B cell (primary cell): ENCODE data around the gene ITGB1. TPM values are rescaled to one million over a fixed set of nuclear protein-coding genes. Genes with fewer than 3 reads are reported as not detected.
A peak's percentile ranks its signal among the peaks of the same experiment; 100 is the strongest.
"Not testable (repeated sequence)": the region's sequence is repeated elsewhere in the genome, so short reads cannot be mapped to it uniquely, and the experiment has no call there.

Source experiments
- ATAC-seq: fragments of 200-7000 bp; cut with Tn5 transposase; one replicate; pipeline ENCODE4 v1.10.0; 2021; ENCODE audit warnings: low read depth, mild to moderate bottlenecking, moderate number of reproducible peaks, moderate library complexity
- CTCF ChIA-PET: fragments of 350-600 bp; sonication (Branson Sonifier 250); formaldehyde crosslinking; loops from one replicate; lab custom pipeline; 2021; ENCODE audit warnings: antibody characterized with exemption, inconsistent platforms; lab: Charles Lee
- POLR2A ChIA-PET: fragments of 350-600 bp; sonication (Branson Sonifier 250); formaldehyde crosslinking; loops from one replicate; lab custom pipeline; 2021; ENCODE audit warnings: antibody characterized with exemption; lab: Charles Lee
- DNase-seq: peaks from one replicate; pipeline ENCODE4 v3.0.0; 2013
- H2AFZ ChIP-seq: 2 replicates; pipeline ENCODE4 v1.6.1; 2012; ENCODE audit warnings: mild to moderate bottlenecking, low read depth, low read length; ENCODE audit not compliant: insufficient read depth, poor library complexity, severe bottlenecking
- H3K27ac ChIP-seq, 2 donors: 1 replicate in 1 of 2; 2 replicates in 1 of 2; pipeline ENCODE4 v1.5.1; 2012 to 2013; ENCODE audit warnings: low read length in 2 of 2, mild to moderate bottlenecking in 2 of 2, moderate library complexity in 1 of 2
- H3K27me3 ChIP-seq, 4 experiments: fragments of 200-600 bp in 1 of 4; sonication (generic) in 1 of 4; replicated peaks in 1 of 4; 1 replicate in 2 of 4; 2 replicates in 2 of 4; pipeline versions ENCODE4 v1.6.1 to v1.7.0; 2013 to 2016; ENCODE audit warnings: low read length in 3 of 4, mild to moderate bottlenecking in 2 of 4, mixed read lengths in 1 of 4, moderate library complexity in 1 of 4; ENCODE audit not compliant: insufficient read depth in 4 of 4, control insufficient read depth in 3 of 4; ENCODE audit errors: control extremely low read depth in 1 of 4
- H3K36me3 ChIP-seq, 2 experiments: replicated peaks in 1 of 2; 1 replicate in 1 of 2; 2 replicates in 1 of 2; pipeline versions ENCODE4 v1.6.1 to v1.7.1; 2013; ENCODE audit warnings: low read length in 1 of 2; ENCODE audit not compliant: insufficient read depth in 2 of 2, control insufficient read depth in 1 of 2; ENCODE audit errors: control extremely low read depth in 1 of 2, extremely low read depth in 1 of 2
- H3K4me1 ChIP-seq, 2 donors: fragments of 200-600 bp in 1 of 2; sonication (generic) in 1 of 2; 1 replicate in 1 of 2; 2 replicates in 1 of 2; pipeline versions ENCODE4 v1.5.1 to v1.6.1; 2013 to 2017; ENCODE audit warnings: low read length in 2 of 2; ENCODE audit not compliant: control insufficient read depth in 2 of 2, insufficient read depth in 2 of 2
- H3K4me2 ChIP-seq: replicated peaks from 2 replicates; pipeline ENCODE3; 2012; ENCODE audit warnings: mild to moderate bottlenecking, low read depth, low read length; ENCODE audit not compliant: poor library complexity, severe bottlenecking
- H3K4me3 ChIP-seq, 5 experiments: fragments of 200-600 bp in 1 of 5; sonication (generic) in 1 of 5; 1 replicate in 3 of 5; 2 replicates in 2 of 5; pipeline versions ENCODE4 v1.5.1 to v1.7.0; 2011 to 2016; ENCODE audit warnings: low read length in 4 of 5, mild to moderate bottlenecking in 4 of 5, low read depth in 2 of 5, control low read depth in 1 of 5, moderate library complexity in 1 of 5; ENCODE audit not compliant: insufficient read depth in 1 of 5; ENCODE audit errors: control extremely low read depth in 1 of 5, extremely low read depth in 1 of 5
- H3K79me2 ChIP-seq: fragments of 200-600 bp; sonication (generic); one replicate; pipeline ENCODE4 v1.6.0; 2016; ENCODE audit warnings: low read length; ENCODE audit not compliant: control insufficient read depth, insufficient read depth
- H3K9ac ChIP-seq: fragments of 200-600 bp; sonication (generic); 2 replicates; pipeline ENCODE4 v1.6.1; 2017; ENCODE audit warnings: mild to moderate bottlenecking, low read length, moderate library complexity
- H3K9me3 ChIP-seq, 3 donors: one replicate each; pipeline versions ENCODE4 v1.6.1 to v1.7.1; 2013; ENCODE audit warnings: low read length in 2 of 3; ENCODE audit not compliant: control insufficient read depth in 2 of 3, insufficient read depth in 1 of 3; ENCODE audit errors: control extremely low read depth in 1 of 3
- H4K20me1 ChIP-seq: 2 replicates; pipeline ENCODE4 v1.6.0; 2012; ENCODE audit warnings: mild to moderate bottlenecking, low read length; ENCODE audit not compliant: insufficient read depth, control insufficient read depth, poor library complexity, severe bottlenecking
- H3K27ac Mint-ChIP-seq: one replicate; pipeline ENCODE4 v1.8.0; 2021; ENCODE audit warnings: mixed read lengths
- H3K27me3 Mint-ChIP-seq: one replicate; pipeline ENCODE4 v1.8.0; 2021; ENCODE audit warnings: mixed read lengths
- H3K4me1 Mint-ChIP-seq: one replicate; pipeline ENCODE4 v1.8.0; 2021; ENCODE audit warnings: mixed read lengths
- H3K4me3 Mint-ChIP-seq: one replicate; pipeline ENCODE4 v1.8.0; 2021; ENCODE audit warnings: mixed read lengths
- H3K9me3 Mint-ChIP-seq: one replicate; pipeline ENCODE4 v1.8.0; 2022; ENCODE audit warnings: mixed read lengths; ENCODE audit not compliant: insufficient read depth
- CTCF ChIP-seq: fragments of 200-600 bp; IDR thresholded peaks from one replicate; pipeline ENCODE4 v1.8.0; 2022; ENCODE audit warnings: antibody characterized with exemption, mild to moderate bottlenecking
- EZH2 ChIP-seq: IDR thresholded peaks from 2 replicates; pipeline ENCODE4 v1.6.1; 2012; ENCODE audit warnings: borderline replicate concordance, low read depth, mild to moderate bottlenecking, moderate library complexity, low read length; ENCODE audit not compliant: insufficient read depth, poor library complexity, severe bottlenecking
- WGBS: methylation state at CpG from one replicate; pipeline ENCODE4 v1.1.5; 2013; ENCODE audit warnings: missing lambda C conversion rate; ENCODE audit not compliant: insufficient coverage; 5-methylcytosine and 5-hydroxymethylcytosine counted together
- intact Hi-C: fragments of 100-400 bp; cut with micrococcal nuclease; formaldehyde crosslinking; loops from one replicate; pipeline ENCODE4 v1.10.0; 2022
- polyA plus RNA-seq: library from polyadenylated mRNA; depleted of rRNA; stranded (reverse); fragments of >200 nt; gene quantifications from 2 replicates; pipeline ENCODE4 v1.2.3, GENCODE V29; 2012
- total RNA-seq, 2 donors: library from RNA; stranded (reverse); fragments of 120-200 nt in 1 of 2; gene quantifications; 1 replicate in 1 of 2; 2 replicates in 1 of 2; pipeline versions ENCODE4 v1.2.3 to v1.2.4, GENCODE V29; 2013 to 2022

The ITGB1 gene
- total and polyA plus RNA-seq, 2 donors (not counting 1 experiment from before 2014, with no cell fraction given) = 30.8 to 128 TPM

- Histone ChIP-seq H2AFZ (peak overlapping the region; percentile 90), H3K36me3 (no peaks in the 10 kb centered on the region), H3K9me3 (no peaks in the 10 kb centered on the region), H3K4me1 (peaks cover 3 to 12% of the 10 kb centered on the region in 2 donors), H3K27me3 (peaks cover 0 to 2% (median 0%) of the 10 kb centered on the region in 4 experiments), H3K9ac (peak overlapping the region; percentile 72), H3K27ac (peak overlapping the region in 1 of 2 donors; percentile 55), H3K4me2 (peak overlapping the region; percentile 75), H3K79me2 (no peaks in the 10 kb centered on the region), H3K4me3 (peak overlapping the region; percentile 56 to 74 (median 67)), H4K20me1 (no peaks in the 10 kb centered on the region)
- no peak for ATAC-seq
- ChIA-PET CTCF (interaction anchor here (0.9 to 1.5 kb wide), 5 partner anchors 9 to 184 kb away, joined by 3 to 5 read pairs (median 3); no protein-coding TSS in a partner anchor), POLR2A (interaction anchor here (0.7 kb wide), 1 partner anchor 27 kb away, joined by 5 read pairs; no protein-coding TSS in a partner anchor)
- intact Hi-C loops = loop anchor here (1.0 to 2.0 kb wide), 2 partner anchors 22 to 25 kb away; partner anchors contain the start of gene ITGB1
- H3K9me3 Mint-ChIP-seq = no peaks in the 10 kb centered on the region
- TF ChIP-seq CTCF (no peak), EZH2 (no peak)
- 0% methylated on average over 5 of the region's 6 CpGs for WGBS
- no peak for DNase-seq
- peak overlapping the region; percentile 95 for H3K4me3 Mint-ChIP-seq
- peak overlapping the region; percentile 89 for H3K27ac Mint-ChIP-seq
- peaks cover 13% of the 10 kb centered on the region for H3K4me1 Mint-ChIP-seq
- H3K27me3 Mint-ChIP-seq = no peaks in the 10 kb centered on the region
Measured at GRCh38 chr10:32980242-32980557, 22.2 kb upstream of the ITGB1 start.

- H3K27me3 ChIP-seq, POLR2A ChIA-PET, H3K36me3 ChIP-seq, H3K9me3 ChIP-seq, H3K27ac Mint-ChIP-seq, H2AFZ ChIP-seq, H3K27ac ChIP-seq, ATAC-seq, H4K20me1 ChIP-seq, H3K27me3 Mint-ChIP-seq, H3K79me2 ChIP-seq, DNase-seq, H3K9me3 Mint-ChIP-seq: not testable (repeated sequence)
- intact Hi-C loops = loop anchor here (1.0 to 2.0 kb wide), 2 partner anchors 21 to 25 kb away; partner anchors contain the start of gene ITGB1
- Histone ChIP-seq H3K4me2 (peak overlapping the region; percentile 75), H3K4me1 (peaks cover 3 to 12% of the 10 kb centered on the region in 2 donors), H3K9ac (peak overlapping the region; percentile 72), H3K4me3 (peak overlapping the region in 1 of 5 experiments; percentile 74)
- Mint-ChIP-seq H3K4me3 (peak overlapping the region; percentile 29), H3K4me1 (peaks cover 14% of the 10 kb centered on the region)
- CTCF ChIA-PET = interaction anchor here (0.9 to 1.5 kb wide), 2 partner anchors 20 to 184 kb away, joined by 3 to 5 read pairs; no protein-coding TSS in a partner anchor
- 98% methylated on average over 8 of the region's 14 CpGs for WGBS
Measured at GRCh38 chr10:32979719-32980118, 21.7 kb upstream of the ITGB1 start.
